ENCODE results near the gene CHN1.

DNA sequence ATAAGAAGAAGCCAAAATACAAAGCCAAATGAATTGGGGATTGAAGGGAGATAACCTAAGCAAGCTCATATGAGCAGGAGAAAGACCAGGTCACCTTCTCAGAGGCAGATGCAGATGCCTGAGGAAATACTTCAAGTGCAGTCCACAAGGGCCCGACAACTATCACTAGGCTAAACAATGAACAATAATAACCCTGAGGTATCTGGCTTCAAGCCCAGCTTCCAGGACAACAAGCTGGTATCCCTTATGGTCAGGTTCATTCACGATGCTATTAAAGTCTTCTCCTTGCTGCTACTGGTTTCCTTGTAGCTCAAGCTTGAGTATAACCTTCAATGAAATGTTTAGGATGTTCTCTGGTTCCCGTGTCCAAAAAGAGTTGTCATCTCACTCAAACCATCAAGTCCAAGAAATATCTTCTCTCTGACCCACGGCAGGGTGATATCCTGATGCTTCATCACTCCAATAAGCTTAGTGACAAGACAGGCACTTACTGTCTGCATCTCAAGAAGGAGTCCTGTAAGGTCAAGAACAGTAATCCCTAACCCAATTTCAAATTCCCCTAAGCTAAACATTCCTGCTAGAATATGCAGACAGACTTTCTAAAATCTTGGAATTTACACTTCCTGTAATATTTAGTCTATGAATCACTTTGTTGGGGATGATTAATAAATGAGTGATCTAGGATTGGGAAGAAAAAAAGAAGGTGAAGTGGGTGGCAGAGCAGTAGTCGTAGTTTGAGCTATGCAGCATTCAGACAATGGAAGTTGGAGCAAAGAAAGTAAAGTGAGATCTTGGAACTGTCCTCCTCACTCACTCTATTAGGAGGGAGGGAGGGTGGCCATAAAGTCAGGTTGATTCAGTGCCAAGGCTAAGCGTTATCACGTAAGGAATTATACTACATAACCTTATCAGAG lies 33.1 kb downstream of the CHN1 start:
- TF ChIP-seq CTCF (IDR thresholded peaks at IDR 0.05 in 4 of 5, conservative IDR thresholded peaks at IDR 0.05 in 1 of 5) = no peak
- no peak for TF ChIP-seq POLR2A (IDR thresholded peaks at IDR 0.05)

Measured in gastrocnemius medialis (tissue), 4 donors.